Inferior parietal cortex (tissue), 1 donor: Measurements from ENCODE around the gene SRSF2.
A peak's percentile ranks its signal among the peaks of the same experiment; 100 is the strongest.
"Not testable (repeated sequence)": the region's sequence is repeated elsewhere in the genome, so short reads cannot be mapped to it uniquely, and the experiment has no call there.

Source experiments
- DNase-seq: peaks from one replicate; pipeline ENCODE4 v3.0.0-alpha.2; 2016; ENCODE audit errors: extremely low spot score

Gene SRSF2

GRCh38 chr17:76738468-76738850 is 1.3 kb upstream of the SRSF2 start:
- DNase-seq = no peak

- DNase-seq = peak; percentile 84
These were observed 741 bp upstream of the SRSF2 start, which contains the start of gene MFSD11 for GRCh38 chr17:76737676-76738467. Gene MFSD11 (plus strand): TSS chr17:76738119. CDS start chr17:76738353, 234 bp downstream.

- no peak for DNase-seq
These were observed 616 bp downstream of the SRSF2 start for GRCh38 chr17:76736349-76737081.

GRCh38 chr17:76735586-76736348 is 1.4 kb downstream of the SRSF2 start:
- no peak for DNase-seq

- DNase-seq = no peak
These were observed 2.1 kb downstream of the SRSF2 start for GRCh38 chr17:76735006-76735405.

- DNase-seq = no peak
These were observed 2.9 kb downstream of the SRSF2 start for GRCh38 chr17:76734080-76734840.

GRCh38 chr17:76733618-76733957 is 3.5 kb downstream of the SRSF2 start:
- no peak for DNase-seq

- no peak for DNase-seq
These were observed 4.2 kb downstream of the SRSF2 start for GRCh38 chr17:76732734-76733617.

- not testable (repeated sequence) for DNase-seq
These were observed 5.1 kb downstream of the SRSF2 start for GRCh38 chr17:76731800-76732733.

- no peak for DNase-seq
These were observed 9.2 kb downstream of the SRSF2 start for GRCh38 chr17:76727745-76728456.

GRCh38 chr17:76726776-76727718 is 10.1 kb downstream of the SRSF2 start, which contains the start of gene METTL23:
Gene METTL23 (plus strand): TSS chr17:76726839. CDS start chr17:76729711, 2,872 bp downstream.
- no peak for DNase-seq

GRCh38 chr17:76726231-76726775 is 10.8 kb downstream of the SRSF2 start, which contains the start of gene JMJD6:
Gene JMJD6 (minus strand): TSS chr17:76726606. CDS start chr17:76726475, 131 bp downstream.
- peak; percentile 95 for DNase-seq

- no peak for DNase-seq
These were observed 11.4 kb downstream of the SRSF2 start for GRCh38 chr17:76725580-76726230.

GRCh38 chr17:76723812-76724211 is 13.3 kb downstream of the SRSF2 start:
- no peak for DNase-seq

- DNase-seq = not testable (repeated sequence)
These were observed 14.2 kb downstream of the SRSF2 start for GRCh38 chr17:76722977-76723376.

GRCh38 chr17:76722279-76722678 is 14.9 kb downstream of the SRSF2 start:
- DNase-seq = no peak

GRCh38 chr17:76721463-76721862 is 15.7 kb downstream of the SRSF2 start:
- no peak for DNase-seq
